GM12878 (cell line): ENCODE data around the gene CHMP3.

Source experiments
- EP300 ChIP-seq, 2 experiments: fragments of 150-350 bp in 1 of 2; IDR thresholded peaks; 2 replicates each; pipeline ENCODE4 v1.6.1; 2011 to 2012; ENCODE audit warnings: low read depth in 2 of 2, low read length in 2 of 2, borderline replicate concordance in 1 of 2, improper control_type of control experiment in 1 of 2, inconsistent platforms in 1 of 2; ENCODE audit not compliant: control insufficient read depth in 1 of 2
- EZH2 ChIP-seq: IDR thresholded peaks from 2 replicates; pipeline ENCODE4 v1.6.1; 2012; ENCODE audit warnings: low read depth, mild to moderate bottlenecking, control low read depth, inconsistent platforms, low read length, borderline replicate concordance; ENCODE audit not compliant: control insufficient read depth
- TF ChIP-seq, protein P1 (sequence below), 3 experiments: IDR thresholded peaks in 2 of 3; conservative IDR thresholded peaks in 1 of 3; 2 replicates each; pipeline ENCODE4 v1.5.1; 2011; ENCODE audit warnings: low read depth in 3 of 3, low read length in 3 of 3, mild to moderate bottlenecking in 3 of 3, control low read depth in 2 of 3, moderate library complexity in 2 of 3, inconsistent platforms in 1 of 3, mixed read lengths in 1 of 3; ENCODE audit not compliant: control insufficient read depth in 2 of 3, insufficient read depth in 1 of 3; ENCODE audit errors: extremely low read depth in 1 of 3

DNA sequence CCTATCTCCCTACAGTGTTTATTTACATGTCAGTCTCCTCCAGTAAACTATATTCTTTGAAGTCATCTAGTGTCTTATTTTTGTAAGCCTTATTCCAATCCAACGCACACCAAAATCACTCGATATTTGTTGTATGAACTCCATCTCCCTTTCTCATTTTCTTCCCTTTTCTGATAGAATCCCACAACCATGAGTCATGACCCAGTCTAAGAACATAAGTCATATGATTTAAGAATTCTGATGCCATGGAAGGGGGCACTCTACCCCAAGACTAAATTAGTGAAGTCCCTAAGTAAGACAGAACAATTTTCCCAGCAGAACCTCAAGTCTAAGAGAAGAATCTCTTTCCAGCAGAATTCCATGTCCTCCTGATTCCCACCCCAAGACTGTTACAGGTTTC lies 5.4 kb downstream of the CHMP3 start:
- TF ChIP-seq EP300 (IDR thresholded peaks at IDR 0.05; ENCODE audit: borderline replicate concordance in 1 of 2, control insufficient read depth in 1 of 2, low read depth in 2 of 2, low read length in 2 of 2) (no peak), EZH2 (no peak)
- TF ChIP-seq, protein P1, sequence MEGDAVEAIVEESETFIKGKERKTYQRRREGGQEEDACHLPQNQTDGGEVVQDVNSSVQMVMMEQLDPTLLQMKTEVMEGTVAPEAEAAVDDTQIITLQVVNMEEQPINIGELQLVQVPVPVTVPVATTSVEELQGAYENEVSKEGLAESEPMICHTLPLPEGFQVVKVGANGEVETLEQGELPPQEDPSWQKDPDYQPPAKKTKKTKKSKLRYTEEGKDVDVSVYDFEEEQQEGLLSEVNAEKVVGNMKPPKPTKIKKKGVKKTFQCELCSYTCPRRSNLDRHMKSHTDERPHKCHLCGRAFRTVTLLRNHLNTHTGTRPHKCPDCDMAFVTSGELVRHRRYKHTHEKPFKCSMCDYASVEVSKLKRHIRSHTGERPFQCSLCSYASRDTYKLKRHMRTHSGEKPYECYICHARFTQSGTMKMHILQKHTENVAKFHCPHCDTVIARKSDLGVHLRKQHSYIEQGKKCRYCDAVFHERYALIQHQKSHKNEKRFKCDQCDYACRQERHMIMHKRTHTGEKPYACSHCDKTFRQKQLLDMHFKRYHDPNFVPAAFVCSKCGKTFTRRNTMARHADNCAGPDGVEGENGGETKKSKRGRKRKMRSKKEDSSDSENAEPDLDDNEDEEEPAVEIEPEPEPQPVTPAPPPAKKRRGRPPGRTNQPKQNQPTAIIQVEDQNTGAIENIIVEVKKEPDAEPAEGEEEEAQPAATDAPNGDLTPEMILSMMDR (IDR thresholded peaks at IDR 0.05 in 2 of 3, conservative IDR thresholded peaks at IDR 0.05 in 1 of 3; ENCODE audit: control insufficient read depth in 2 of 3, extremely low read depth in 1 of 3, insufficient read depth in 1 of 3, low read depth in 3 of 3, low read length in 3 of 3), result no peak
